H7 (cell line): ENCODE results near the gene CPNE7. TPM values are rescaled to one million over a fixed set of nuclear protein-coding genes. Genes with fewer than 3 reads are reported as not detected.
"Not testable (repeated sequence)": the region's sequence is repeated elsewhere in the genome, so short reads cannot be mapped to it uniquely, and the experiment has no call there.

Experiments used
- DNase-seq: peaks from one replicate; pipeline ENCODE4 v3.0.0; 2012
- H3K27me3 ChIP-seq: 2 replicates; pipeline ENCODE4 v1.6.0; 2011; ENCODE audit warnings: mild to moderate bottlenecking, low read length; ENCODE audit not compliant: control insufficient read depth, insufficient read depth
- H3K36me3 ChIP-seq: replicated peaks from 2 replicates; pipeline ENCODE4 v1.5.1; 2011; ENCODE audit warnings: low read length; ENCODE audit not compliant: control insufficient read depth, insufficient read depth
- H3K4me3 ChIP-seq: 2 replicates; pipeline ENCODE4 v1.5.1; 2011; ENCODE audit warnings: low read depth, mild to moderate bottlenecking, control low read depth, low read length, moderate library complexity; ENCODE audit not compliant: insufficient read depth
- total RNA-seq: library from RNA; depleted of rRNA; stranded (reverse); fragments of >200 nt; shearing (Covaris generic); gene quantifications from 2 replicates; pipeline ENCODE4 v1.2.3, GENCODE V29; 2014

The CPNE7 gene
- total RNA-seq, 1 experiment from 2014 or later = 5.9 TPM

GRCh38 chr16:89579351-89579750, 3.8 kb downstream of the CPNE7 start:
- no peak overlapping the region for H3K4me3 ChIP-seq
- no peak for DNase-seq
- H3K36me3 ChIP-seq = no peaks in the 10 kb centered on the region; the same call in 1 of the 2 replicates
- peaks cover 26% of the 10 kb centered on the region for H3K27me3 ChIP-seq

DNA sequence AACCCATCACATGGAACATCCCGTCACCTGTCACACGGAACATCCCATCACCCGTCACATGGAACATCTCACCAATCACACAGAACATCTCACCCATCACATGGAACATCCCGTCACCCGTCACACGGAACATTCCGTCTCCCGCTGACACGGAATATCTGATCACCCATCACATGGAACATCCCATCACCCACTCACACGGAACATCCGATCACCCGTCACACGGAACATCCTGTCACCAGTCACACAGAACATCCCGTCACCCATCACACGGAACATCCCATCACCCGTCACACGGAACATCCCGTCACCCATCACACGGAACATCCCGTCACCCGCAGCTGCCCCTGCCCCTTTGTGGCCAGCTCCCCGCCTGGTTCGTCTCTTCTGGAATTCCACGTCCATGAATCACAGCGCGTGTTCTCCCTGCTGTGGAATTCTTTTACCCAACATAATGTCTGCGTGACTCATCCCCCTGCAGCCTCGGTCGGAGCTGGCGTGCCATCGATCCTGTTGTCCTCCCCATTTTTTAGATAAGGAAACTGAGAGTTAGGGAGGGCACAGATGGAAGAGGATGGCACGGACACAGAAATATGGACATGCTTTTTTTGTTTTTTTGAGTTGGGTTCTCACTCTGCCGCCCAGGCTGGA, 5.6 kb downstream of the CPNE7 start:
- DNase-seq = no peak
- H3K4me3 ChIP-seq = no peak overlapping the region
- peaks cover 13% of the 10 kb centered on the region for H3K27me3 ChIP-seq
- H3K36me3 ChIP-seq = no peaks in the 10 kb centered on the region; the same call in 1 of the 2 replicates

DNA sequence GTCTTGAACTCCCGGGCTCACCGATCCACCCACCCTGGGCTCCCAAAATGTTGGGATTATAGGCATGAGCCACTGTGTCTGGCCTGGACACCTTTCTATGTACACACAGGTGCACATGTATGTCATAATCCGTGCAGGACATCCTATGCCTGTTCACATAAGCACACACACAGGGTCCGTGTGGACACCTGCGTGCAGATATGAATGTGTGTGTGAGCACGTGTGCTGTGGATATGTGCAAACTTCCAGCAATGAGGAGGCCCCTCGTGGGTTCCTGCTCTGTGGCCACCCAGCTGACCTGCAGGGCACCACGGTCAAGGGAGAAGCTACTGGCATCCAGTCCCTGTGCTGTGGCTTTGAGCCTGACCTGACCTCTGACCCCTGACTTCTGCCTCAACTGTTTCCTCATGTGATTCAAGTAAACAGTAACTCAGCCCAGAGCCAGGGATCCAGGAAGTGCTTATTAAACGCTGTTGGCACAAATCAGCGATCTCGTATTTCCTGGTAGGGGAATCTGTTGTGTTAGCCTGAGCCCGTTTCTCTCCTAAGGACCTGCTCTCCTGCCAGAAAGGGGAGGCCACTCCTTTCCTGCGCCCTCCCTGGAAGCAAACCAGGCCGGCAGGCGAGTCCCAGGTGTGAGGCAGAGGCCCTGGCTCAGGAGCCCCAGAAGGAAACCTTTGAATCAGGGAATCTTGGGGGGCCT, 6.5 kb downstream of the CPNE7 start:
- DNase-seq = no peak
- peaks cover 5% of the 10 kb centered on the region; the same call in 1 of the 2 replicates for H3K27me3 ChIP-seq
- no peaks in the 10 kb centered on the region; the same call in 1 of the 2 replicates for H3K36me3 ChIP-seq
- H3K4me3 ChIP-seq = no peak overlapping the region

GRCh38 chr16:89582614-89583196, 7.1 kb downstream of the CPNE7 start:
- Histone ChIP-seq H3K27me3 (no peaks in the 10 kb centered on the region), H3K4me3 (no peak overlapping the region), H3K36me3 (no peaks in the 10 kb centered on the region; the same call in 1 of the 2 replicates)
- DNase-seq = no peak

GRCh38 chr16:89583197-89583894, 7.8 kb downstream of the CPNE7 start:
- Histone ChIP-seq H3K4me3 (no peak overlapping the region), H3K36me3 (no peaks in the 10 kb centered on the region; the same call in 1 of the 2 replicates), H3K27me3 (no peaks in the 10 kb centered on the region)
- DNase-seq = peak; percentile 67

DNA sequence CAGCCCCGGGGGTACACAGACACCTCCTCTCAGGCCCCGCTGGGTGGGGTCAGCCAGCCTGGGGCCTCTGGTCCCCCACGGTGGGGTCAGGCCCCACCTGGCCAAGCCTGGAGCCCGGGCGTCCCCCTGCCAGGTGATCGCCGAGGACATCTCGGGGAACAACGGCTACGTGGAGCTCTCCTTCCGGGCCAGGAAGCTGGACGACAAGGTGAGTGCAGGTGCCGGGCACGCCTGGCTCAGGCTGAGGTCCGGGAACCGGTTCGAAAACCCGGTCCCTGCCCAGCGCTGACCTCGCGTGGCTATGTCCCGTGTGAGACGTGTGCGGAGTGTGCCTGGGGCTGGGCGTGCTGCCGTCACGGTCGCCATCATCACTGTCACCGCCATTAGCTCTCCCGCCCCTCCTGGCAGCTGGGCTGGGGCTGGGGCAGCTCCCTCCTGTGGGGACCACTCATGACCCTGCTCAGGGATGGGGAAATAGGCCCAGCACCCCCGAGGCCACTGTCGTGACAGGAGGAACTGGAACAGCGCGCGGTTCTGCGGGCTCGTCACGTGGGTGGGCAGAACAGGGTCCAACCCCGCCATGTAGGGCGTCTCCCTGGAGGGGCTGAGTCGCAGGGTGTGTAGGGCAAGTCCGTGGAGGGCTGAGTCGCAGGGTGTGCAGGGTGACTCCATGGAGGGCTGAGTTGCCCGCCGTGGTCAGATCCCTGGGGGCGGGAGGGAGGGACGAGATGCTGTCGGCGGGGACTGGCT, 8.5 kb downstream of the CPNE7 start:
- no peak for DNase-seq
- no peaks in the 10 kb centered on the region for H3K27me3 ChIP-seq
- no peaks in the 10 kb centered on the region; the same call in 1 of the 2 replicates for H3K36me3 ChIP-seq
- H3K4me3 ChIP-seq = no peak overlapping the region

- no peak overlapping the region for H3K4me3 ChIP-seq
- no peaks in the 10 kb centered on the region; the same call in 1 of the 2 replicates for H3K36me3 ChIP-seq
- DNase-seq = peak; percentile 70
- no peaks in the 10 kb centered on the region for H3K27me3 ChIP-seq
These were observed 9.4 kb downstream of the CPNE7 start for GRCh38 chr16:89584768-89585549.

DNA sequence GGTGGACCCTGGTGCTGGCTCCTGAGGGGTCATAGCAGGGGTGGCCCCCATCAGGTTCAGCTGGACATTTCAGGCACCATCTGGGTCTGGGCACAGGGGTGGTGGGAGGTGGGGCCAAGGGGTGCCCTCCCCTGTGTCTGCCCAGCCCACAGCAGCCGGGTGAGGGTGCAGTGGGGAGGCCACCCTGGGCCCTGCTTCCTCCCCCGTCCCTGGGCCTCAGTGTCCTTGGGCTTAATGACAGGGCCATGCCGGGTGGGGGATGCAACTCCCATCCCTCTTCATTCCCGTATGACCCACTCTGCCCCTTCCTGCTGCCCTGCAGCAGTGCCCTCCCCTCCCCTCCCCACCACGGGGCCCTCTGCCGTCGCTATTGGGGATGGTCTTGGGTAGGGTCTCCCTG, 10.7 kb downstream of the CPNE7 start:
- no peaks in the 10 kb centered on the region; the same call in 1 of the 2 replicates for H3K36me3 ChIP-seq
- no peaks in the 10 kb centered on the region for H3K27me3 ChIP-seq
- H3K4me3 ChIP-seq = no peak overlapping the region
- DNase-seq = no peak

GRCh38 chr16:89586853-89587252, 11.3 kb downstream of the CPNE7 start:
- Histone ChIP-seq H3K4me3 (no peak overlapping the region), H3K27me3 (no peaks in the 10 kb centered on the region), H3K36me3 (no peaks in the 10 kb centered on the region; the same call in 1 of the 2 replicates)
- DNase-seq = peak; percentile 90

DNA sequence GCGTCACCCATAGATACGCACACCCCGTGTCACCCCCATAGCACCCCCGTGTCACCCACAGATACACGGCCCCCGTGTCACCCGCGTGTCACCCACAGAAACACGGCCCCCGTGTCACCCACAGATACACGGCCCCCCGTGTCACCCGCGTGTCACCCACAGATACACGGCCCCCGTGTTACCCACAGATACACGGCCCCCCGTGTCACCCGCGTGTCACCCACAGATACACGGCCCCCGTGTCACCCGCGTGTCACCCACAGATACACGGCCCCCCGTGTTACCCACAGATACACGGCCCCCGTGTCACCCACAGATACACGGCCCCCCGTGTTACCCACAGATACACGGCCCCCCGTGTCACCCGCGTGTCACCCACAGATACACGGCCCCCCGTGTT, 12.1 kb downstream of the CPNE7 start:
- DNase-seq, H3K4me3 ChIP-seq, H3K27me3 ChIP-seq, H3K36me3 ChIP-seq: not testable (repeated sequence)

GRCh38 chr16:89588413-89589109, 13.0 kb downstream of the CPNE7 start:
- Histone ChIP-seq H3K4me3 (no peak overlapping the region), H3K27me3 (no peaks in the 10 kb centered on the region), H3K36me3 (no peaks in the 10 kb centered on the region; the same call in 1 of the 2 replicates)
- DNase-seq = peak; percentile 48

GRCh38 chr16:89589241-89589926, 13.8 kb downstream of the CPNE7 start:
- Histone ChIP-seq H3K27me3 (no peaks in the 10 kb centered on the region), H3K36me3 (no peaks in the 10 kb centered on the region; the same call in 1 of the 2 replicates), H3K4me3 (no peak overlapping the region)
- DNase-seq = peak; percentile 32
